Caki2 (cell line): ENCODE data around the gene INSM2. TPM values are rescaled to one million over a fixed set of nuclear protein-coding genes. Genes with fewer than 3 reads are reported as not detected.
A peak's percentile ranks its signal among the peaks of the same experiment; 100 is the strongest.

Source experiments
- DNase-seq: peaks from one replicate; pipeline ENCODE4 v3.0.0-alpha.2; 2015; ENCODE audit warnings: low read depth
- in situ Hi-C: cut with HindIII; loops from 2 replicates; pipeline ENCODE4 v1.10.0; 2016; ENCODE audit warnings: low sequenced_read_pairs, low pct_unique_long_range_greater_than_20kb, mixed read lengths
- total RNA-seq: library from RNA; depleted of rRNA; stranded (reverse); fragments of >200 nt; shearing (Covaris generic); gene quantifications from 2 replicates; pipeline ENCODE4 v1.2.3, GENCODE V29; 2014; ENCODE audit warnings: low replicate concordance

The INSM2 gene
- total RNA-seq, 1 experiment from 2014 or later, result not detected

GRCh38 chr14:35535483-35536112 lies 1.6 kb downstream of the INSM2 start:
- no peak for DNase-seq
- in situ Hi-C loops, result no loop called here

- in situ Hi-C loops, result no loop called here
Measured at GRCh38 chr14:35539969-35540368, 6.0 kb downstream of the INSM2 start.

GRCh38 chr14:35543006-35543405 lies 9.0 kb downstream of the INSM2 start:
- DNase-seq, result no peak
- in situ Hi-C loops, result no loop called here

More at GRCh38 chr14:35539969-35540368, 6.0 kb downstream of the INSM2 start:
- DNase-seq, result no peak

- in situ Hi-C loops, result no loop called here
- DNase-seq, result no peak
Measured at GRCh38 chr14:35549551-35549950, 15.6 kb downstream of the INSM2 start.

- in situ Hi-C loops, result no loop called here
- no peak for DNase-seq
Measured at GRCh38 chr14:35551081-35551480, 17.1 kb downstream of the INSM2 start.

GRCh38 chr14:35553808-35554207 lies 19.8 kb downstream of the INSM2 start:
- no peak for DNase-seq

GRCh38 chr14:35556548-35556947 lies 22.6 kb downstream of the INSM2 start:
- in situ Hi-C loops, result no loop called here
- no peak for DNase-seq

More at GRCh38 chr14:35553808-35554207, 19.8 kb downstream of the INSM2 start:
- in situ Hi-C loops, result no loop called here

GRCh38 chr14:35557221-35557747 lies 23.3 kb downstream of the INSM2 start:
- in situ Hi-C loops, result no loop called here
- DNase-seq, result no peak

- no peak for DNase-seq
- in situ Hi-C loops, result no loop called here
Measured at GRCh38 chr14:35558680-35559079, 24.7 kb downstream of the INSM2 start.

GRCh38 chr14:35565871-35566464 lies 32.0 kb downstream of the INSM2 start:
- in situ Hi-C loops, result no loop called here
- DNase-seq, result peak; percentile 2

GRCh38 chr14:35571598-35571997 lies 37.6 kb downstream of the INSM2 start:
- in situ Hi-C loops, result no loop called here
- DNase-seq, result no peak

- in situ Hi-C loops, result no loop called here
- DNase-seq, result no peak
Measured at GRCh38 chr14:35573911-35574310, 39.9 kb downstream of the INSM2 start.

- in situ Hi-C loops, result no loop called here
- no peak for DNase-seq
Measured at GRCh38 chr14:35576260-35576659, 42.3 kb downstream of the INSM2 start.

GRCh38 chr14:35576856-35577255 lies 42.9 kb downstream of the INSM2 start:
- in situ Hi-C loops, result no loop called here

GRCh38 chr14:35578135-35578534 lies 44.2 kb downstream of the INSM2 start:
- DNase-seq, result no peak
- in situ Hi-C loops, result no loop called here

More at GRCh38 chr14:35576856-35577255, 42.9 kb downstream of the INSM2 start:
- DNase-seq, result no peak

- in situ Hi-C loops, result no loop called here
- no peak for DNase-seq
Measured at GRCh38 chr14:35578639-35579038, 44.7 kb downstream of the INSM2 start.
